Suprapubic skin (tissue), 4 donors: ENCODE data around the gene MFF.

Experiments
- POLR2A ChIP-seq, 2 donors: fragments of 450-650 bp; IDR thresholded peaks; one replicate each; pipeline ENCODE4 v1.6.1; 2017; ENCODE audit warnings: antibody characterized with exemption in 2 of 2, mild to moderate bottlenecking in 2 of 2, moderate library complexity in 2 of 2
- POLR2AphosphoS5 ChIP-seq, 3 donors: sonication (generic); formaldehyde crosslinking; IDR thresholded peaks; one replicate each; pipeline ENCODE4 v1.6.1; 2017; ENCODE audit warnings: antibody characterized with exemption in 3 of 3
- TF ChIP-seq, protein P1 (sequence below), 2 donors: fragments of 200-600 bp in 1 of 2; fragments of 450-650 bp in 1 of 2; sonication (generic) in 1 of 2; IDR thresholded peaks; one replicate each; pipeline ENCODE4 v1.5.1; 2016 to 2019; ENCODE audit warnings: antibody characterized with exemption in 2 of 2, mild to moderate bottlenecking in 1 of 2, moderate library complexity in 1 of 2

DNA sequence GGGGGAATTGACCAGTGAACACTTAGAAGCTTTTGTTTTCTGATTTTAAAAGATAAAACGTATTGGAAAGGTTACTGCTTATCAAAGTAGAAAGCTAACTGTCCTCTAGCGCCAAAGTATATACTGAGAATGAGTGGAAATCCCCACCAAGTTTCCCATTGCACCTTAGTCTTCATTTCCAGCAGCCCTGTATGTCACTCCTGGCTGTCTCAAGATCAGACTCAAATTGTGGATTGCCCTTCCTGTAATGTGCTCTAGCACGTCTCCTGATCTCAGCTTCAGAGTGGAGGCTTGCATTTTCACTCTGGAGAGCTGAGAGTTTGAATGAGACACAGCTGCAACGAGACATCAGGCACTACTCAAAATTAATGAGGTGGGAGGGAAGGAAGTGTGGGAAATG, 26.6 kb downstream of the MFF start:
- TF ChIP-seq, protein P1, sequence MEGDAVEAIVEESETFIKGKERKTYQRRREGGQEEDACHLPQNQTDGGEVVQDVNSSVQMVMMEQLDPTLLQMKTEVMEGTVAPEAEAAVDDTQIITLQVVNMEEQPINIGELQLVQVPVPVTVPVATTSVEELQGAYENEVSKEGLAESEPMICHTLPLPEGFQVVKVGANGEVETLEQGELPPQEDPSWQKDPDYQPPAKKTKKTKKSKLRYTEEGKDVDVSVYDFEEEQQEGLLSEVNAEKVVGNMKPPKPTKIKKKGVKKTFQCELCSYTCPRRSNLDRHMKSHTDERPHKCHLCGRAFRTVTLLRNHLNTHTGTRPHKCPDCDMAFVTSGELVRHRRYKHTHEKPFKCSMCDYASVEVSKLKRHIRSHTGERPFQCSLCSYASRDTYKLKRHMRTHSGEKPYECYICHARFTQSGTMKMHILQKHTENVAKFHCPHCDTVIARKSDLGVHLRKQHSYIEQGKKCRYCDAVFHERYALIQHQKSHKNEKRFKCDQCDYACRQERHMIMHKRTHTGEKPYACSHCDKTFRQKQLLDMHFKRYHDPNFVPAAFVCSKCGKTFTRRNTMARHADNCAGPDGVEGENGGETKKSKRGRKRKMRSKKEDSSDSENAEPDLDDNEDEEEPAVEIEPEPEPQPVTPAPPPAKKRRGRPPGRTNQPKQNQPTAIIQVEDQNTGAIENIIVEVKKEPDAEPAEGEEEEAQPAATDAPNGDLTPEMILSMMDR (IDR thresholded peaks at IDR 0.05) = no peak
- no peak for TF ChIP-seq POLR2AphosphoS5 (IDR thresholded peaks at IDR 0.05)
- no peak for TF ChIP-seq POLR2A (IDR thresholded peaks at IDR 0.05)
